H54 (cell line): Measurements from ENCODE around the gene DERL3.
A peak's percentile ranks its signal among the peaks of the same experiment; 100 is the strongest.
"Not testable (repeated sequence)": the region's sequence is repeated elsewhere in the genome, so short reads cannot be mapped to it uniquely, and the experiment has no call there.

Source experiments
- DNase-seq: peaks from one replicate; pipeline ENCODE4 v3.0.0; 2011; ENCODE audit warnings: low spot score, mixed read lengths; ENCODE audit not compliant: insufficient read length
- FAIRE-seq: peaks from 3 replicates; lab custom pipeline; 2011; peaks lifted over from hg19 to GRCh38; lab: Jason Lieb, UNC
- POLR2A ChIP-seq: IDR thresholded peaks from 2 replicates; pipeline ENCODE4 v1.6.1; 2011; ENCODE audit warnings: low read depth, mild to moderate bottlenecking, low read length

The DERL3 gene

GRCh38 chr22:23838681-23839468 lies at the start of gene DERL3:
Gene DERL3 (minus strand): TSS chr22:23839006. CDS start chr22:23838987, 19 bp downstream.
- TF ChIP-seq POLR2A, result no peak
- FAIRE-seq (peak; percentile 76), DNase-seq (peak; percentile 87)

DNA sequence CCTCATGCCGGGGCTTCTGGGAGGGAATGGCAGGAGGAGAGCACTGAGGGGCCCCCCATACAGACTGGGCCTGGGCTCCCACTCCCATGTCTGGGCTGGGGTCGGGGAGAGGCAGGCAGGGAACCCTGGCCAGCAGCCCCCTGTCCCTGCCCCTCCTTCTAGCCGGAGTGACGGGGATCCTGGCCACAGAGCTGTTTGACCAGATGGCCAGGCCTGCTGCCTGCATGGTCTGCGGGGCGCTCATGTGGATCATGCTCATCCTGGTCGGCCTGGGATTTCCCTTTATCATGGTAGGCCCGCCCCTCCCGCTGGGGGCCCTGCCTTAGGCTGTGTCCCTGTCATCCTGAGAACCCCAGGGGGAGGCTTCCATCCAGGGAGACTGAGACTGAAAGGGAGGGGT lies 45.3 kb upstream of the DERL3 start:
- DNase-seq (no peak), FAIRE-seq (no peak)
- TF ChIP-seq POLR2A, result no peak

- DNase-seq (no peak), FAIRE-seq (no peak)
- no peak for TF ChIP-seq POLR2A
These were observed 44.9 kb upstream of the DERL3 start for GRCh38 chr22:23883658-23884057.

- FAIRE-seq (no peak), DNase-seq (no peak)
- no peak for TF ChIP-seq POLR2A
These were observed 43.6 kb upstream of the DERL3 start for GRCh38 chr22:23882370-23882769.

GRCh38 chr22:23878219-23878618 lies 39.4 kb upstream of the DERL3 start:
- no peak for TF ChIP-seq POLR2A
- FAIRE-seq, result no peak
- no peak for DNase-seq

DNA sequence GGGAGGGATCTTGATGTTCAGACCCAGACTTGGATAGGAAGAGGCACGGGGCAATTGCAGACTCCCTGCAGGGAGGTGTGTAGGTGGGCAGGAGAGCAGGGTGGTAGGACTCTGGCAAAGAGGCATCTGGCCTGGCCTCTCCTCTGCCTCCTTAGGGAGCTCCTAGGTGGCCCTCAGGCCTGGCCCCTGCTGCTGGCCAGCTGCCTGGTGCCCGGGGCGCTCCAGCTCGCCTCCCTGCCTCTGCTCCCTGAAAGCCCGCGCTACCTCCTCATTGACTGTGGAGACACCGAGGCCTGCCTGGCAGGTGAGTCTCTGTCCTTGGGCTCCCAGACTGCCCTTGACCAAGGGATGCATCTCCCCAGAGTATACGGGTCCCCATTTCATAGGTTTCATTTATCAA lies 38.8 kb upstream of the DERL3 start:
- TF ChIP-seq POLR2A, result no peak
- DNase-seq (no peak), FAIRE-seq (no peak)

DNA sequence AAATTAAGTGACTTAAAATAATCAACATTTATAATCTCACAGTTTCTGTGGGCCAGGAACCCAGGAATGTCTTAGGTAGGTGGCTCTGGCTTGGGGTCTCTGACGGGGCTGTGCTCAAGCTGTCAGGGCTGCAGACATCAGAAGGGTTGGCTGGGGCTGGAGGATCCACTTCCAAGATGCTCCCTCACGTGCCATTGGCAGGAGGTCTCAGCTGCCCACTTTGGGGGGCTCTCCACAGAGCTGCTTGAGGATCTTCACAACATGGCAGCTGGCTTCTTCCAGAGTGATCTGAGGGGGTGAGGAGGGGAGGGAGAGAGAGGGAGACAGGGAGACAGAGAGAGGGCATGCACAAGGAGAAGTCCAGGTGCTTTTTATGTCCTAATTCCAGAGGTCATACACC lies 37.0 kb upstream of the DERL3 start:
- no peak for TF ChIP-seq POLR2A
- FAIRE-seq (no peak), DNase-seq (no peak)

DNA sequence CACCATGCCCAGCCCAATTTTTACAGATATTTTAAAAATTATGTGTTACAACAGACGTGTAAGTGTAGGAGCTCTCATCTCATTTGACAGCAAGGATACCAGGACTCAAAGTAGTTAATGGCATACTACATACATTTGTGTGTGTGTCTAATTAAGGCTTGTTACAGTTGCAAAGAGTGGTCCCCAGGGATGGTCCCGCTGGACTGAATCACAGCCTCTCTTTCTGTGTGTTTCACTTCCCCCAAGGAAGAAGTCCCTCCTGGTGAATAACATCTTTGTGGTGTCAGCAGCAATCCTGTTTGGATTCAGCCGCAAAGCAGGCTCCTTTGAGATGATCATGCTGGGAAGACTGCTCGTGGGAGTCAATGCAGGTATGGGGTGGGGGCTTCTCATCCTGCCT lies 36.1 kb upstream of the DERL3 start:
- TF ChIP-seq POLR2A, result no peak
- FAIRE-seq (no peak), DNase-seq (no peak)

- no peak for TF ChIP-seq POLR2A
- DNase-seq, result no peak
- FAIRE-seq, result no peak
These were observed 29.8 kb upstream of the DERL3 start for GRCh38 chr22:23868580-23868979.

DNA sequence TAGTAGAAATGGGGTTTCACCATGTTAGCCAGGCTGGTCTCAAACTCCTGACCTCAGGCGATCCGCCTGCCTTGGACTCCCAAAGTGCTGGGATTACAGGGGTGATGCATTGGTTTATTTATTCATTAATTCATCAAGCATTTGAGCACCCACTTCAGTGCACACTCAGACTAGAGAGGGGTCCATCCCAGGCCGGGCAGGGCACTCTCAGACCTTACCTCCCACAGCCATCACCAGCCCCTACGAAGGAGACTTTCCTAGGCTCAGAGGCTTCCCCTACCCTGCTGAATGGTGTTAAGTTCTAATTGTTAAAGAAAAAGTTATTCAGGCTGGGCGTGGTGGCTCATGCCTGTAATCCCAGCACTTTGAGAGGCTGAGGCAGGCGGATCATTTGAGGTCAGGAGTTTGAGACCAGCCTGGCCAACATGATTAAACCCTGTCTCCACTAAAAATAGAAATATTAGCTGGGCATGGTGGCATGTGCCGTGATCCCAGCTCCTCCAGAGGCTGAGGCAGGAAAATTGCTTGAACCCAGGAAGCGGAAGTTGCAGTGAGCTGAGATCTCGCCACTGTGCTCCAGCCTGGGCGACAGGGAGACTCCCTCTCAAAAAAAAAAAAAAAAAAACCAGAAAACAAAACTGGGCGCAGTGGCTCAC lies 25.8 kb upstream of the DERL3 start:
- not testable (repeated sequence) for FAIRE-seq, DNase-seq

DNA sequence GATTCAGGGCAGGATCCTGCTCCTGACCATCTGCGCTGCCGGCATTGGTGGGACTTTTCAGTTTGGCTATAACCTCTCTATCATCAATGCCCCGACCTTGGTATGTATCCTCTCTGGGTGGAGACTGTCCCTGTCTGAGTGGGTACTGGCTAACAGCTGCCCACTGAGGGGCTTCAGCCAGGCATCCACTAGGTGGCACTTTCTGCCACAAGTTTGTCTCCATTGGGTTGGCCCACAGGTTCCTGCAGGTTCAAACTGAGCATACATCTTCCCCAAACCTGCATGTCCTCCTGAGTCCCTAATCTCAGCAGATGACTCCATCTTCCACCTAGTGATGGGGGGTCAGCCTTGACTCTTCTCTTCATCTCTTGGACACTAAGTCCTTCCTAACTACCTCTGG lies 23.3 kb upstream of the DERL3 start:
- no peak for TF ChIP-seq POLR2A
- DNase-seq (peak; percentile 35), FAIRE-seq (no peak)

DNA sequence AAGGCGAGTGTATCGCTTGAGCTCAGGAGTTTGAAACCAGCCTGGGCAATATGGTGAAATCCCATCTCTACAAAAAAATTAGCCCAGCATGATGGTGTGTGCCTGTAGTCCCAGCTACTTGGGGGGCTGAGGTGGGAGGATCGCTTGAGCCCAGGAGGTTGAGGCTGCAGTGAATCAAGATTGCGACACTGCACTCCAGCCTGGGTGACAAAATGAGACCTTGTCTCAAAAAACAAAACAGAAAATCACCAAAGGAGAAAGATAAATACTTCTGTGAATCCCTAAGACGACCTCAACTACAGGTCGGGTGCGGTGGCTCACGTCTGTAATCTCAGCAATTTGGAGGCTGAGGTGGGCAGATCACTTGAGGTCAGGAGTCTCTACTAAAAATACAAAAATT lies 21.4 kb upstream of the DERL3 start:
- not testable (repeated sequence) for DNase-seq, FAIRE-seq

- TF ChIP-seq POLR2A, result no peak
- DNase-seq (no peak), FAIRE-seq (no peak)
These were observed 20.4 kb upstream of the DERL3 start for GRCh38 chr22:23859201-23859600.

DNA sequence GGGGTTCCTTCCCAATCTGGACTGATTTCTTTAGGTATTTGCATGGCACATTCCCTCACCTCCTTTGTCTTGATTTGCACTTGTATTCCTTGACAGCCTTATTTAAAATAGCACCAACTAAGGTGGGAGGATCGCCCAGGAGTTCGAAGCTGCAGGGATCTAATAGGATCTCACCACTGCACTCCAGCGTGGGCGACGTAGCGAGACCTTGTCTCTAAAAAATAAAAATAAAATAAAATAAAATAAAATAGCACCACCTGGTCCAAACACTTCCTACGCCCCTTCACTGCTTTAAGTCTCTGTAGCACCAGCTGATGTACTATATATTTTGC lies 19.6 kb upstream of the DERL3 start:
- no peak for TF ChIP-seq POLR2A
- DNase-seq, result no peak
- FAIRE-seq, result no peak
